Cardiac fibroblast (primary cell): ENCODE results near the gene FIGN.

Experiments
- DNase-seq, 2 donors: peaks; one replicate each; pipeline versions ENCODE4 v3.0.0 to v3.0.0-alpha.2; 2010; ENCODE audit warnings: low read depth in 2 of 2
- H3K4me3 ChIP-seq, 2 donors: replicated peaks in 1 of 2; 1 replicate in 1 of 2; 2 replicates in 1 of 2; pipeline ENCODE4 v1.5.1; 2011; ENCODE audit warnings: low read depth in 2 of 2, low read length in 2 of 2, mild to moderate bottlenecking in 2 of 2, moderate library complexity in 1 of 2
- CTCF ChIP-seq: IDR thresholded peaks from one replicate; pipeline ENCODE4 v1.5.1; 2011; ENCODE audit warnings: low read depth, mild to moderate bottlenecking, low read length, inconsistent platforms

FIGN gene

GRCh38 chr2:163757814-163758213 is 22.0 kb upstream of the FIGN start:
- no peak for DNase-seq

GRCh38 chr2:163756588-163756987 is 20.8 kb upstream of the FIGN start:
- no peak for TF ChIP-seq CTCF
- H3K4me3 ChIP-seq, result no peak overlapping the region
- DNase-seq, result no peak

More at GRCh38 chr2:163757814-163758213, 22.0 kb upstream of the FIGN start:
- no peak for TF ChIP-seq CTCF
- H3K4me3 ChIP-seq, result no peak overlapping the region

- no peak for TF ChIP-seq CTCF
- DNase-seq, result no peak
- no peak overlapping the region for H3K4me3 ChIP-seq
Observed at GRCh38 chr2:163755366-163755765, 19.6 kb upstream of the FIGN start.

GRCh38 chr2:163753726-163754125 is 17.9 kb upstream of the FIGN start:
- H3K4me3 ChIP-seq, result no peak overlapping the region
- no peak for TF ChIP-seq CTCF
- no peak for DNase-seq

- DNase-seq, result no peak
- TF ChIP-seq CTCF, result no peak
- no peak overlapping the region for H3K4me3 ChIP-seq
Observed at GRCh38 chr2:163752267-163752666, 16.5 kb upstream of the FIGN start.

- H3K4me3 ChIP-seq, result no peak overlapping the region
- TF ChIP-seq CTCF, result no peak
- DNase-seq, result no peak
Observed at GRCh38 chr2:163751696-163752095, 15.9 kb upstream of the FIGN start.

- DNase-seq, result peak in 1 of 2 donors; percentile 38
- no peak for TF ChIP-seq CTCF
- H3K4me3 ChIP-seq, result no peak overlapping the region
Observed at GRCh38 chr2:163748420-163748819, 12.6 kb upstream of the FIGN start.
